Left renal cortex interstitium (tissue), 4 donors: ENCODE results near the gene ABCC10. TPM values are rescaled to one million over a fixed set of nuclear protein-coding genes. Genes with fewer than 3 reads are reported as not detected.
"Not testable (repeated sequence)": the region's sequence is repeated elsewhere in the genome, so short reads cannot be mapped to it uniquely, and the experiment has no call there.

Experiments
- DNase-seq, 4 donors: peaks; one replicate each; pipeline ENCODE4 v3.0.0-alpha.2; 2013; ENCODE audit warnings: low read depth in 4 of 4, low spot score in 2 of 4, missing footprints in 1 of 4
- polyA plus RNA-seq, 4 donors: library from polyadenylated mRNA; unstranded; fragments of 120-200 nt; gene quantifications; one replicate each; pipeline ENCODE4 v1.2.1, GENCODE V29; 2013; ENCODE audit not compliant: insufficient read length in 4 of 4

The ABCC10 gene, protein sequence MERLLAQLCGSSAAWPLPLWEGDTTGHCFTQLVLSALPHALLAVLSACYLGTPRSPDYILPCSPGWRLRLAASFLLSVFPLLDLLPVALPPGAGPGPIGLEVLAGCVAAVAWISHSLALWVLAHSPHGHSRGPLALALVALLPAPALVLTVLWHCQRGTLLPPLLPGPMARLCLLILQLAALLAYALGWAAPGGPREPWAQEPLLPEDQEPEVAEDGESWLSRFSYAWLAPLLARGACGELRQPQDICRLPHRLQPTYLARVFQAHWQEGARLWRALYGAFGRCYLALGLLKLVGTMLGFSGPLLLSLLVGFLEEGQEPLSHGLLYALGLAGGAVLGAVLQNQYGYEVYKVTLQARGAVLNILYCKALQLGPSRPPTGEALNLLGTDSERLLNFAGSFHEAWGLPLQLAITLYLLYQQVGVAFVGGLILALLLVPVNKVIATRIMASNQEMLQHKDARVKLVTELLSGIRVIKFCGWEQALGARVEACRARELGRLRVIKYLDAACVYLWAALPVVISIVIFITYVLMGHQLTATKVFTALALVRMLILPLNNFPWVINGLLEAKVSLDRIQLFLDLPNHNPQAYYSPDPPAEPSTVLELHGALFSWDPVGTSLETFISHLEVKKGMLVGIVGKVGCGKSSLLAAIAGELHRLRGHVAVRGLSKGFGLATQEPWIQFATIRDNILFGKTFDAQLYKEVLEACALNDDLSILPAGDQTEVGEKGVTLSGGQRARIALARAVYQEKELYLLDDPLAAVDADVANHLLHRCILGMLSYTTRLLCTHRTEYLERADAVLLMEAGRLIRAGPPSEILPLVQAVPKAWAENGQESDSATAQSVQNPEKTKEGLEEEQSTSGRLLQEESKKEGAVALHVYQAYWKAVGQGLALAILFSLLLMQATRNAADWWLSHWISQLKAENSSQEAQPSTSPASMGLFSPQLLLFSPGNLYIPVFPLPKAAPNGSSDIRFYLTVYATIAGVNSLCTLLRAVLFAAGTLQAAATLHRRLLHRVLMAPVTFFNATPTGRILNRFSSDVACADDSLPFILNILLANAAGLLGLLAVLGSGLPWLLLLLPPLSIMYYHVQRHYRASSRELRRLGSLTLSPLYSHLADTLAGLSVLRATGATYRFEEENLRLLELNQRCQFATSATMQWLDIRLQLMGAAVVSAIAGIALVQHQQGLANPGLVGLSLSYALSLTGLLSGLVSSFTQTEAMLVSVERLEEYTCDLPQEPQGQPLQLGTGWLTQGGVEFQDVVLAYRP (N-terminal part only)
- polyA plus RNA-seq: 10 to 100 TPM; 17.4 to 34.1 (median 23.8) TPM

DNA sequence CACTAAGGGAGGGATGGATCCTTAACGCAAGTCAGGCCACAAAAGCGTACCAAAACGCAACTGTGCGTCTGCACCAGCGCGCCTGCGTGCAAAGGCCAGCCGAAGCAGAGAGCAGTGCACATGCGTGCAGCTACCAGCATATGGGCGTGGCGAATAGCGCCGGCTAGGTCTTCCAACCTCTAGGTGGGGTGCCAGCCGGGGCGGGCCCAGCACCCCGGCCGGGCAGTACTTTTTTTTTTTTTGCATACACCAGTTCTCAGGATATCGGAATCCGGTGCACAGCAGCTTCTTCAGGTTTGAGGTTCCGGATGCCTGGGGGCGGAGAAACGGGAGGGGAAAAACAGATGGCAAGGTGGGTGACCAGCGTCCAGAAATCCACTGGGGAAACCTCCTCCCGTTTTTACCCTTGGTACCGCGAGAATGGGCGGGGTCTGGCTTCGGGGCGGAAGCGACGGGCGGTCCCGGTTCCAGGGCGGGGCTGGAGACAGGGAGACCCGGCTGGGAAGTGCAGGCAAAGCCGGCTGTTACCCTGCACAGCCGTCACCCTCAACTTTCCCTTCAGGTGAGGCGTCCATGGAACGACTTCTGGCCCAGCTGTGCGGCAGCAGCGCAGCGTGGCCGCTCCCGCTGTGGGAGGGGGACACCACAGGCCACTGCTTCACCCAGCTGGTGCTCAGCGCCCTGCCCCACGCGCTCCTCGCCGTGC is at the start of gene ABCC10:
Gene ABCC10, plus strand, starts transcription at position 136 of the 706 bp plus-strand sequence. Its CDS starts 438 bp downstream, at position 574.
- peak; percentile 82 to 92 (median 90) for DNase-seq

DNA sequence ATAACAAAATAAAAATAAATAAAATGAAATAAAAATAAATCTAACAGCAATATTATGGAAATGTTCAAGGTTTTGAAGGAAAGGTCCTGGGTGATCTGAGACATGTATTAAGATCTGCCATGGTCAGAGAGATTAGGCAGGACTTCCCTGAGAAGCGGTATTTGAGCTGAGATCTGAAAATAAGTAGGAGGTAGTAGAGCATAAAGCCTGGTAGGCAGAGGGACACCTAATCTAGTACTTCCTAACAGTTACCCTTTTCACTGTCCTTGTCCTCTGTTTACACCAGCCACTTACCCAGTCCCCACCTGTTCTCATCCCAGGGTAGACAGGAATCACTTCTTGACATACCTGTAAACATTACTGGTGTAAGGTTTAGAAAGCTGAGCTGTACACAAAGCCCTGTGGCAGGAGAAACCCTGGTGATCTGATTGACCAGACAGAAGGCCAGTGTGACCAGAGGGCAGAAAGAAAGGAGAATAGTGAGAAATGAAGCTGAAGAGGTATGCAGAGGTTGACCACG is 49.6 kb upstream of the ABCC10 start:
- no peak for DNase-seq

DNA sequence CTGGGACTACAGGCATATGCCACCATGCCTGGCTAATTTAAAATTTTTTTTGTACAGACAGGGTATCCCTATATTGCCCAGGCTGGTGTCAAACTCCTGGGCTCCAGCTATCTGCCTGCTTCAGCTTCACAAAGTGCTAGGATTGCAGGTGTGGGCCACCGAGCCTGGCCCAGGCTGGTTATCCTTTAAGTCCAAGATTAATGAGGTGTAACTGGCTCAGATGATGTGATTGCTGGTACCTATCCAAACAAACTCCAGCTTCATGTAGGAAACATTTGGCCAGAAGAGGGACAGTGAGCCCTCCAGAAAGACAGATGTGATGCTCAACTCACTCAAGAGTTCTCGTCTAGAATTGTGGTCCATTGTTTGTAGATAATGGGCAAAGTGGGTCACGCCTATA is 48.7 kb upstream of the ABCC10 start:
- DNase-seq: no peak

DNA sequence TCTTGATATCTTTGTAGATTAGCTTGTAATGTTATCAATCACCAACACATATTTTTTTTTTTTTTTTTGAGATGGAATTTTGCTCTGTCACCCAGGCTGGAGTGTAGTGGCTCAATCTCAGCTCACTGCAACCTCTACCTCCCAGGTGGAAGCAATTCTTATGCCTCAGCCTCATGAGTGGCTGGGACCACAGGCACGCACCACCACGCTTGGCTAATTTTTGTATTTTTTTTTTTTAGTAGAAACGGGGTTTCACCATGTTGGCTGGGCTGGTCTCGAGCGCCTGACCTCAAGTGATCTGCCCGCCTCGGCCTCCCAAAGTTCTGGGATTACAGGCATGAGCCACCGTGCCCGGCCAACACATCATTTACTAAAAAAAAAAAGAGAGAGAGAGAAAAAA is 46.5 kb upstream of the ABCC10 start:
- DNase-seq: not testable (repeated sequence)

DNA sequence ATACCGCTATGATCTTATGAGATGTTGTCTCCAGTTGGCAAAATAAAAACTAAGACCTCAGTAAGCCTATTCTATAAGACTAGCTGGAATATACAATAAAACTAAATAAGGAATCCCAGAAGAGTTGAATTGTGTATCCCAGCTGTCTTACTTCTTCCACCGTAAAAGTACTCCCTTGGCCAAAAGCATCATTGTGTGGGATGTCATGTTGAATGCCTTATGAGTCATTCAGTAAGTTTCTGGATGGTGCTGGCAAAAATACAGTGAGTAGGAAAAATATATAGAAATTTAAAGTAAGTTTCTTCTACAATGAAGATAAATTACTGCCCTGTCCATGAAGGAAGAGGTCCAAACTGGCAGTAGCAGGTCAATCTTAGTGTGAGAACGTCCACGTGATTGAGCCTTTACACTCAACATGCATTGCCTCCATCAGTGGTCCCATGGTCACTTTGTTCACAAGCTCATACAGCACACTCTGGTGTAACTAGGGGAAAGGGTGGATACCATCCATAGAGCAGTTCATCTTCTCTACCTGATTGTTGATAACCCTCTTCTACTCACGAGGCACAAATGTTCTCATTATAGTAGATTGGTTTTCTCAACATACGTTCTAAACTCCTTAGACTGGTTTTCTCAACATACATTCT is 44.2 kb upstream of the ABCC10 start:
- DNase-seq: no peak

DNA sequence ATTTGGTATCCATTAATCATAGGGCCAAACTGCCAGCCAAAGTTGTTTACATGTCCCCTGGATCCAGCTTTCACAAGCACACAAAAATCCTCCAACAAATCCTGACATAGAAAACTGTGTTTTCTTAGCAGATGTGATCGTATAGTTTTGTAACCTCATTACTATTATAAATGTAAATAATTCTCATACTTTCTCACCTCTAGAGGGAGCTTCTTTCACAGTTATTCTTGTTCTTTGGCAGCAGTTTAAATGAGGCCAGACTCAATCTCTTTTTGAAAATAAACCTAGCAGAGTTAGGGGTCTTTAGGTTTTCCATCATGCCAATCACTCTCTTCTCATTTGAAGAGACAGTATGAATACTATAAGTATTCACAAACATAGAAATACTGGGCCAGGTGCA is 40.8 kb upstream of the ABCC10 start:
- DNase-seq: no peak

DNA sequence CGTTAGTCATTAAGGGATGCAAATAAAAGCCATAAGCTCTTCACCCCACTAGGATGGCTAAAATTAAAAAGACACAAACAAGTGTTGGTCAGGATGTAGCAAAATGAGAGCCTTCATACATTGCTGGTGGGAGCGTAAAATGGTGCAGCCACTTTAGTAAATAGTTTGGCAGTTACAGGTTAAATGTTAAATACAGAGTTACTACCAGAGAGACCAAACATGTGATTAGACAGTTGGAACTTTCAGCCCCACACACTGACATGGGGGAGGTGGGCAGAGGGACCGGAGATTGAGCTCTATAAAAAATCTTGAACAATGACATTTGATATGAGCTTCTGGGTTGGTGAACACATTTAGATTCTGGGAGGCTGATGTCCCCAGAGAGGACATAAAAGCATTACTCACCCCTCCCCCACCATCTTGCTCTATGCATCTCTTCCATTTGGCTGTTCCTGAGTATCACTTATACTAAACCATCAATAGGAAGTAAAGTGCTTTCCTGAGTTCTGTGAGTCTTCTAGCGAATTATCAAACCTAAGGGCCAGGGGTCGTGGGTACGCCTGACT is 37.5 kb upstream of the ABCC10 start:
- DNase-seq: no peak

DNA sequence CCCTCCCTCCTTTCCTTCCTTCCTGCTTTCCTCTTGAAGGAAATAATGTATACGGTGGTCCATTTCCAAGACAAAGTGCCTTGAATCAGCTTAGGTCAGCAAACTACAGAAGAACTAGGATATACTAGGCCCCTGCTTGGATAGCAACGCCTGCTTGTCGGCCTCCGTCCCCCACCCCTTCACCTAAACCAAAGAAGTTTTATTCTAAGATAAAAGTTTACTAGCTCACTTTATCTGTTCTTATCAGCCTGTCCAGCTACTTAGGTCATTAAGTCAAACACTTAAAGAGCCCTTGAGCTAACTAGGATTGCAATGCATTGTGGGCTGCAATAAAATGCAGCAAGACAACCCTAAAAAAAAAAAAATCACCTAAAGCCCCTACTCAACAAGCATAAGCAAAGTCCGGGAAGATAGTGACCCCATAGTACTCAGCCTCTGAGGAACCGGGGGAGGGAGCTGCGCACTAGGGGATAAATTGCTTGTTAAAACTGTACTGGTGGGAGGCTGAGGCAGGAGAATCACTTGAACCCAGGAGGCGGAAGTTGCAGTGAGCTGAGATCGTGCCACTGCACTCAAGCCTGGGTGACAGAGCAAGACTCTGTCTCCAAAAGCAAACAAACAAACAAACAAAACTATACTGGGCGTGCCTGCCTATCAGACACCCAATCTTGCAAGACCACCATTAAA is 36.4 kb upstream of the ABCC10 start:
- DNase-seq: not testable (repeated sequence)

DNA sequence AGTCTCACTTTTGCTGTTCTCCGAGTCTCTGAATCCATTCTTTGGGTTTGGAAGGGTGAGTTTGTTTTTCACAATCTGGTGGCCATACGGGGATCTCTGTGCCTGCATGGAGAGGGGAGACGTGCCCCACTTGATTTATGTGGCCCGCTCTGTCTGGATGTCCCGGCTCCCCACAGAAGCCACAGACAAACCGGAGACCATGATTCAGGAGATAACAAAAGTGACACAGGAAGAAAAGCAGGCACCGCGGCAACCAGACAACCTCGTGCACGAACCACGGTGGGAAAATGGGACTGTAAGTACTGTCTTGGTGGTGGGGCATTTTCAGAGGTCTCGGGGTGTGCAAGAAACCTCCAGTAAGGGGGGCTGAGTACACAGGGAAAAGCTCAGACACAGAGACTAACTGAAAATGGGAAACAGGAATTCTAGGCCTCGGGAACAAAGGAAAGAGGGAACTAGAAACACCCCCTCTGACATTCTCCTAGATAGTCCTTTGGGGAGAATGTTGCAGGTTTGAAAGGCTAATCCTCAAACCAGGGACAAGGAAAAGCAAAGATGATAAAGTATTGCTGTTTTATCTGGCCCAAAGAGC is 35.8 kb upstream of the ABCC10 start:
- DNase-seq: no peak

DNA sequence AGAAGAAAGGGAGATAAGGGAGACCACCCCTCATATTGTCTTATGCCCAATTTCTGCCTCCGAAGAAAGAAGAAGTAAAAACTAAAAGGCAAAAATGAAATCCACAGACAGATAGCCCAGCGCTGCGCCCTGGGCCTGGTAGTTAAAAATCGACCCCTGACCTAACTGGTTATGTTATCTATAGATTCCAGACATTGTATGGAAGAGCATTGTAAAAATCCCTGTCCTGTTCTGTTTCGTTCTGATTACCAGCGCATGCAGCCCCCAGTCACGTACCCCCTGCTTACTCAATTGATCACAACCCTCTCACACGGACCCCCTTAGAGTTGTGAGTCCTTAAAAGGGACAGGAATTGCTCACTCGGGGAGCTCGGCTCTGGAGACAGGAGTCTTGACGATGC is 34.2 kb upstream of the ABCC10 start:
- not testable (repeated sequence) for DNase-seq

DNA sequence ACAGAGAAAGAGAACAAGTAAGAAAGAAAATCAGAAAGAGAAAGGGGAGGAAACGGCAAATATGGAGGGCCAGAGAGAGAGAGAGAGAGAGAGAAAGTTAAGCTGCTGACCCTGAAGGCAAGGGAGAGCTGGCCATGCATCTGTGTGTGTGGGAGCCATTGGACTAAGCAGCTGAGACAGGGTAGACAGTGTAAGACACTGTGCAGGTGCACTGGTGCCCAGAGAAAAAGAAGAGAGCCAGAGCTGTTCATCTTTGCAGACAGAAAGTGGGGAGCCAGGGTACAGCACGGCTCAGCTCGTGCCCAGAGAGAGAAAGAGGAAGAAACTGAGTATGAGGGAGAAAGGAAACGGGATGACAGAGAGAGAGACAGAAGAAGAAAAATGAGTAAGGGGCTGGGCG is 33.7 kb upstream of the ABCC10 start:
- no peak for DNase-seq

DNA sequence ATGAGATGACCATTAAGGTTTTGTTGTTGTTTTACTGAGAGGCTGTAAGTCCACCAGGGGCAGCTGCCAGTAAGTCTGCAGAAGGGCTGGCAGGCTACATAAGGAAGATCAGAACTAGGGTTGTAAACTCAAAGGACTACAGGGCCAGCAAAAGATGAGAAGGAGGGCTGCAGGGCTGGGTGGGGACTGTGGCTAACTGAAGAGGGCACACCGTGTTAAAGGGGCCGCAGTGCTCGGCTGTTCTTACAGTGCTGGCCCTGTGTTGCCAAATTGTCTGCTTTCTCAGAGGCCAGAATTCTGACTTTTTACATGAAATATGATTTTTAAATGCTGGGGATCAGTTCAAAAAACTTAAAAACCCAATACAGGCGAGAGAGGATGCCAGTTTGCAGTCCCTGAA is 32.4 kb upstream of the ABCC10 start:
- no peak for DNase-seq

DNA sequence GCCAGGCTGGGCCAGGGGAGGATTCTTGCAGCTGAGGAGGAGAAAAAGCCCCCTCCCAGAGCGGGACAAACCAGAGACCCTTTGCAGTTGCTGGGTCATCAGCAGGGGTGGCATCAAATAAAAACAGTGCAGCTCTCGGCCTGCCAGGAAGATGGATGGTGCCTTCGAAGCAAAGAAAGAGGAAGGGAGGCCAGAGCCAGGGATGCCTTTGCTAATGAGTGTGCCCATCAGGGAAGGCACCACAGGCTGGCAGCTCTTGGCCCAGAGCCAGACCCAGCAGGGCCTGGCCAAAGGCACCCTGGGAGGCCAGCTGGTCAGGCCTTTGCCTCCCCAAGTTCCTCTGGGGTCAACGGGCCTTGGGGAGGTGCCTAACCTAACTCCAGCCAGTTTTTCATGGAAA is 31.6 kb upstream of the ABCC10 start:
- DNase-seq: no peak

DNA sequence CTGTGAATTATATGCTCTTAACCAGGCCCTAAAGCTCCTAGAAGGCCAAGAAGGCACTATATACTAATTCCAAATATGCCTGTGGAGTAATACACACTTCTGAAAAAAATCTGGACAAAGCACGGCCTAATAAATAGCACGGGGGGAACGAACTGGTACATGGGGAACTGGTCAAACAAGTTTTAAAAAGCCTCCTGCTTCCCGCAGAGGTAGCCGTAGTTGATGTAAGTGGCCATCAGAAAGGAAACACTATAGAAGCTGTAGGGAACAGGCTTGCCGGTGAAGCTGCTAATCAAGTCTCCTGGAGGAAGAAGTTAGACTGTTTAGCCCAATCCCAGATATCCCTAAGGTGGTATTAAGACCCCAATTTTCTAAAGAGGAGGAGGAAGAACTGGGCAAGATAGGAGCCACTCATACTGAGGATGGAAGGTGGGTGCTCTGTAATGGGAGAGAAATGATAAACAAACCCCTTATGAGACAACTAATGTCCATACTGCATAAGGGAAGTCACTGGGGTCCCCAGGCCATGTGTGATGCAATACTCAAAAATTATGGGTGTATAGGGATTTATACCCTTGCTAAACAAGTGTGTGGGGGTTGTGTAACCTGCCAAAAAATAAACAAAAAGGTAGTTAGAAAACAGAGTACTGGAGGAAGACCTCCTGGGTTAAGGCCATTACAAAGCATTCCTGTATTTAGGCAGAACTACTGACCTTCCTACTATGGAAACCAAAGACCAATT is 30.8 kb upstream of the ABCC10 start:
- DNase-seq: no peak

DNA sequence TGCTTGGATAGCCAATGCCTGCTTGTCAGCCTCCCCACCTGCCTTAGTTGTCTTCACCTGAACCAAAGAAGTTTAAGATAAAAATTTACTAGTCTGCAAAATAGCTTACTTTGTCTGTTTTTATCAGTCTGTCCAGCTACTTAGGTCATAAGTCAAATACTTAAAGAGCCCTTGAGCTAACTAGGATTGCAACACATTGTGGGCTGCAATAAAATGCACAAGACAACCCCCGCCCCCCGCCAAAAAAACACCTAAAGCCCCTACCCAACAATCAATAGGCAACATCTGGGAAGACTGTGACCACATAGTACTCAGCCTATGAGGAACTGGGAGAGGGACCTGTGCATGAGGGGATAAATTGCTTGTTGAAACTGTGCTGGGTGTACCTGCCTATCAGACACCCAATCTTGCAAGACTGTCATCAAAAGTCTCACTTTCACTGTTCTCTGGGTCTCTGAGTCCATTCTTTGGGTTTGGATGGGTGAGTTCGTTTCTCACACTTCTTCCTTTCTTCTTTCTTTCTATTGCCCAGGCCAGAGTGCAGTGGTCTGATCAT is 27.3 kb upstream of the ABCC10 start:
- DNase-seq: no peak

DNA sequence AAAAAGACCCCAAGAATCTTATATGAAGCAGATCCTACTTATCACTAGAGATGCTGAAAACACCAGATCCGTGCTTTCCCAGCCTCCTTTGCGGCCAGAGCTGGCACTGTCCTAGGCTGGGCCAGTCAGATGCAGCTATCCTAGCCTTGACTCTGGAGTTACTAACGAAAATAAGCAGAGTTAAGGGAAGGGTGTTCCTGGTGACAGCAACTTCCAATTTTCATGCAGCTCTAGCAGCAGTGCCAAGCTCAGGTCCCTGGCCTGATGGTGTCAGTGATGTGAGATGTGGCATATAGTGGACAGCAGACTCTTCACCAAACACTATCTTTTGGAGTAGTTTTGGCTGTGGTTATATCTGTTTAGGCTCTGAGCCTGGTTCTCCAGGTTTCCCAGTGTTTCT is 25.6 kb upstream of the ABCC10 start:
- DNase-seq: no peak

DNA sequence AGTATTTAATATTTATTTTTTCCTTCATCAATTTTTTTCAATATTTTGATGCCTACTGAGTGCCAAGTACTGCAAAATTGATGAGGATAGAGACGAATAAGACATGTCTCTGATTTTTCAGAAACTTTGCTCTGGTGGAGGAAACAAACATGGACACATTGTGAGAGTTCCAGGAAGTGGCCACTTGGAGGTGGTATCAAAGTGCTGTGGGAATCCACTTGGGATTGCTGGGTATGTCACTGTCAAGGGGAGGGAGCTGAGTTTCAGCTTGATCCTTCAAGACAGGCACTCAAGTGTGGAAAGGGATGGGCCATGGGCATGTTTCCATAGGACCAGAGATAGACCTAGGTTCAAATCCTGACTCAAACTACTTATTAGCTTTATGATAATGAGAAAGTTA is 24.5 kb upstream of the ABCC10 start:
- DNase-seq: no peak
